Osteoblast (primary cell): ENCODE results near the gene GGA1. TPM values are rescaled to one million over a fixed set of nuclear protein-coding genes. Genes with fewer than 3 reads are reported as not detected.

Source experiments
- DNase-seq: peaks from one replicate; pipeline ENCODE4 v3.0.0; 2011; ENCODE audit warnings: low spot score, mixed read lengths; ENCODE audit not compliant: insufficient read length; ENCODE audit errors: missing footprints
- H2AFZ ChIP-seq: 2 replicates; pipeline ENCODE4 v1.6.0; 2011; ENCODE audit warnings: mild to moderate bottlenecking, low read length
- H3K27ac ChIP-seq: 2 replicates; pipeline ENCODE4 v1.5.1; 2011; ENCODE audit warnings: mild to moderate bottlenecking, low read depth, low read length, moderate library complexity
- H3K27me3 ChIP-seq: 2 replicates; pipeline ENCODE4 v1.6.0; 2012; ENCODE audit warnings: mild to moderate bottlenecking, control low read depth, inconsistent platforms, low read length, moderate library complexity; ENCODE audit not compliant: insufficient read depth
- H3K36me3 ChIP-seq: 2 replicates; pipeline ENCODE4 v1.5.1; 2011; ENCODE audit warnings: mild to moderate bottlenecking, low read length, control low read depth, moderate library complexity; ENCODE audit not compliant: insufficient read depth
- H3K4me1 ChIP-seq: 2 replicates; pipeline ENCODE4 v1.5.1; 2011; ENCODE audit warnings: mild to moderate bottlenecking, low read length, control low read depth, moderate library complexity; ENCODE audit not compliant: insufficient read depth
- H3K4me2 ChIP-seq: 2 replicates; pipeline ENCODE4 v1.6.0; 2011; ENCODE audit warnings: mild to moderate bottlenecking, low read length; ENCODE audit not compliant: insufficient read depth
- H3K4me3 ChIP-seq: fragments of 200-600 bp; sonication (generic); 3 replicates; pipeline ENCODE4 v1.5.1; 2012; ENCODE audit warnings: mild to moderate bottlenecking, low read length, inconsistent platforms; ENCODE audit not compliant: insufficient read depth
- H3K79me2 ChIP-seq: 2 replicates; pipeline ENCODE4 v1.6.0; 2012; ENCODE audit warnings: mild to moderate bottlenecking, low read length, control low read depth, inconsistent platforms; ENCODE audit not compliant: insufficient read depth
- H3K9me3 ChIP-seq: 2 replicates; pipeline ENCODE4 v1.5.1; 2011; ENCODE audit warnings: low read depth, low read length, control low read depth
- H4K20me1 ChIP-seq: 2 replicates; pipeline ENCODE4 v1.6.0; 2012; ENCODE audit warnings: mild to moderate bottlenecking, low read length, control low read depth; ENCODE audit not compliant: insufficient read depth
- CTCF ChIP-seq: IDR thresholded peaks from 2 replicates; pipeline ENCODE4 v1.5.1; 2011; ENCODE audit warnings: mild to moderate bottlenecking, low read depth, low read length, moderate library complexity; ENCODE audit errors: extremely low read depth
- total RNA-seq: library from RNA; depleted of rRNA; stranded (reverse); fragments of >200 nt; gene quantifications from 2 replicates; pipeline ENCODE4 v1.2.3, GENCODE V29; 2012

GGA1 gene
- total RNA-seq, 1 donor: 36.2 TPM

- peaks cover 19% of the 10 kb centered on the region for H4K20me1 ChIP-seq
- H3K27me3 ChIP-seq: no peaks in the 10 kb centered on the region
- peaks cover 27% of the 10 kb centered on the region for H3K4me1 ChIP-seq
- no peaks in the 10 kb centered on the region for H3K9me3 ChIP-seq
- no peak overlapping the region for H2AFZ ChIP-seq
- H3K27ac ChIP-seq: no peak overlapping the region
- peaks cover 59% of the 10 kb centered on the region for H3K79me2 ChIP-seq
- no peak for TF ChIP-seq CTCF
- no peak overlapping the region for H3K4me3 ChIP-seq
- H3K4me2 ChIP-seq: no peak overlapping the region
- DNase-seq: peak; percentile 31
- peaks cover 4% of the 10 kb centered on the region for H3K36me3 ChIP-seq
These were observed 53.4 kb downstream of the GGA1 start for GRCh38 chr22:37662039-37662438.

- Histone ChIP-seq H3K36me3 (peaks cover 4% of the 10 kb centered on the region), H3K9me3 (no peaks in the 10 kb centered on the region), H3K4me1 (peaks cover 20% of the 10 kb centered on the region), H3K27ac (no peak overlapping the region), H3K27me3 (no peaks in the 10 kb centered on the region), H4K20me1 (peaks cover 19% of the 10 kb centered on the region), H3K4me3 (no peak overlapping the region), H3K79me2 (peaks cover 59% of the 10 kb centered on the region), H2AFZ (no peak overlapping the region), H3K4me2 (no peak overlapping the region)
- DNase-seq: peak; percentile 15
- TF ChIP-seq CTCF: no peak
These were observed 55.0 kb downstream of the GGA1 start for GRCh38 chr22:37663521-37664140.

- DNase-seq: peak; percentile 38
- Histone ChIP-seq H2AFZ (no peak overlapping the region), H3K79me2 (peaks cover 54% of the 10 kb centered on the region), H3K4me3 (no peak overlapping the region), H3K9me3 (no peaks in the 10 kb centered on the region), H3K36me3 (peaks cover 4% of the 10 kb centered on the region), H4K20me1 (peaks cover 16% of the 10 kb centered on the region), H3K4me1 (peaks cover 20% of the 10 kb centered on the region), H3K27me3 (no peaks in the 10 kb centered on the region), H3K27ac (no peak overlapping the region), H3K4me2 (no peak overlapping the region)
- TF ChIP-seq CTCF: no peak
These were observed 55.8 kb downstream of the GGA1 start for GRCh38 chr22:37664249-37665101.

- no peak for TF ChIP-seq CTCF
- DNase-seq: peak; percentile 13
- H3K36me3 ChIP-seq: peaks cover 4% of the 10 kb centered on the region
- H3K27me3 ChIP-seq: no peaks in the 10 kb centered on the region
- H3K79me2 ChIP-seq: peaks cover 44% of the 10 kb centered on the region
- H3K4me1 ChIP-seq: peaks cover 17% of the 10 kb centered on the region
- no peak overlapping the region for H3K4me3 ChIP-seq
- H3K4me2 ChIP-seq: no peak overlapping the region
- H2AFZ ChIP-seq: no peak overlapping the region
- H3K9me3 ChIP-seq: no peaks in the 10 kb centered on the region
- H3K27ac ChIP-seq: no peak overlapping the region
- H4K20me1 ChIP-seq: peaks cover 6% of the 10 kb centered on the region
These were observed 56.9 kb downstream of the GGA1 start for GRCh38 chr22:37665487-37665886.
